ENCODE data around the gene GPR171. TPM values are rescaled to one million over a fixed set of nuclear protein-coding genes. Genes with fewer than 3 reads are reported as not detected.

GPR171 gene
- total and polyA plus RNA-seq, 7 donors: 0.41 to 8.9 (median 0.55) TPM; not detected in 2

DNA sequence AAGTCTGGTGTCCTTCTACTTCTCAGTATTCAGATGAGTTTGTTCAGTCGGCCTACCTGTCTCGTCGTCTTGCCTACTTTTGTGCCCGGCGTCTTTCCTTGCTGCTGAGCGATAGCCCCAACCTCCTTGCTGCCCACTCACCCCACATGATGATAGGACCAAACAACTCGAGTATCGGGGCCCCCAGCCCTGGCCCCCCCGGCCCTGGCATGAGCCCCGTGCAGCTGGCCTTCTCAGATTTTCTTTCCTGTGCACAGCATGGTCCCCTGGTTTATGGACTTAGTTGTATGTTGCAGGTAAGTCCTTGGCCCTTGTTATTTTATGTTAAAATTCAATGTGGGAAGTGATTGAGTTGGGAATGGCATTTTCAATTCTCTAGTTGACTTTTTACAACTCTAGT, 43.2 kb downstream of the GPR171 start:
- intact Hi-C loops (cut with DNase I): loop anchor here (10.0 kb wide), 1 partner anchor 755 kb away; no protein-coding TSS in a partner anchor
- no peak for DNase-seq
- Histone ChIP-seq H3K36me3 (no peaks in the 10 kb centered on the region), H3K9me3 (no peaks in the 10 kb centered on the region), H3K27me3 (no peaks in the 10 kb centered on the region), H3K4me1 (no peaks in the 10 kb centered on the region), H3K4me3 (no peak overlapping the region), H3K27ac (no peak overlapping the region)
- TF ChIP-seq POLR2AphosphoS5 (IDR thresholded peaks at IDR 0.05): no peak
- no peak for TF ChIP-seq EP300 (IDR thresholded peaks at IDR 0.05)
- TF ChIP-seq, protein P1, sequence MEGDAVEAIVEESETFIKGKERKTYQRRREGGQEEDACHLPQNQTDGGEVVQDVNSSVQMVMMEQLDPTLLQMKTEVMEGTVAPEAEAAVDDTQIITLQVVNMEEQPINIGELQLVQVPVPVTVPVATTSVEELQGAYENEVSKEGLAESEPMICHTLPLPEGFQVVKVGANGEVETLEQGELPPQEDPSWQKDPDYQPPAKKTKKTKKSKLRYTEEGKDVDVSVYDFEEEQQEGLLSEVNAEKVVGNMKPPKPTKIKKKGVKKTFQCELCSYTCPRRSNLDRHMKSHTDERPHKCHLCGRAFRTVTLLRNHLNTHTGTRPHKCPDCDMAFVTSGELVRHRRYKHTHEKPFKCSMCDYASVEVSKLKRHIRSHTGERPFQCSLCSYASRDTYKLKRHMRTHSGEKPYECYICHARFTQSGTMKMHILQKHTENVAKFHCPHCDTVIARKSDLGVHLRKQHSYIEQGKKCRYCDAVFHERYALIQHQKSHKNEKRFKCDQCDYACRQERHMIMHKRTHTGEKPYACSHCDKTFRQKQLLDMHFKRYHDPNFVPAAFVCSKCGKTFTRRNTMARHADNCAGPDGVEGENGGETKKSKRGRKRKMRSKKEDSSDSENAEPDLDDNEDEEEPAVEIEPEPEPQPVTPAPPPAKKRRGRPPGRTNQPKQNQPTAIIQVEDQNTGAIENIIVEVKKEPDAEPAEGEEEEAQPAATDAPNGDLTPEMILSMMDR (IDR thresholded peaks at IDR 0.05): no peak
- TF ChIP-seq POLR2A (IDR thresholded peaks at IDR 0.05): no peak
- WGBS, 2 donors: 92 to 95% methylated on average over 10 of the region's 10 CpGs

DNA sequence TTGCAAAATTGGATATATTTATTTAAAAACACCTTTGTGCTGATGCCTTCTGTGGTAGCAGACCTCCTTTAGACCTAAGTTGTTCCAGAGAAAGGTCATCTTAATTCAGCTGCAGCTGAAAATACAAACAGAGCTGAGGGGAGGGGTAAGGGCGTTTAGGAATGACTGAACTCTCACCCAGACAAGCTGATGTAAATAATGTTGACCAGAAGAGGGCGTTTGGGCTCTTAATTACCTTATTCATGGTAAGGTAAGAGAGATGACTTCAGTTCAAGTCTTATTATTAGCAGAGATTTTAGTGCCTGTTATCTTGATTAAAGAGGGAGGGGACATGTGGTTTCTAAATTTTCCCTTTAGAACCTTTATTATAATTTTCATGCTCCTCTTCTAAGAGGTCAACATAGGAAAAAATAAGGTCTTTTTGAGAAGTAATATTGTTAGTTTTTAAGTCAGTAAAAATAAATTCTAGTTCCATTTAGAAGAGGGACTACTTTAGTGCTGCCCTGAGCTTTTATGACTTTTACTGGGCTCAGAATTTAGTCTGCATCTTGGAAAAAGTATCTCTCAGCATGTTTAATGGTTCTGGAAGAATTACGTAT, 46.3 kb downstream of the GPR171 start:
- DNase-seq: no peak
- H3K36me3 ChIP-seq: no peaks in the 10 kb centered on the region
- no peaks in the 10 kb centered on the region for H3K27me3 ChIP-seq
- no peaks in the 10 kb centered on the region for H3K4me1 ChIP-seq
- intact Hi-C loops (cut with DNase I): no loop called here
- WGBS, 2 donors: 32 to 36% methylated on average over 3 of the region's 3 CpGs
- H3K4me3 ChIP-seq: no peak overlapping the region
- H3K27ac ChIP-seq: no peak overlapping the region
- no peak for TF ChIP-seq EP300 (IDR thresholded peaks at IDR 0.05)
- TF ChIP-seq, protein P1 (IDR thresholded peaks at IDR 0.05): peak in 1 of 4 experiments; percentile 21
- no peaks in the 10 kb centered on the region for H3K9me3 ChIP-seq

DNA sequence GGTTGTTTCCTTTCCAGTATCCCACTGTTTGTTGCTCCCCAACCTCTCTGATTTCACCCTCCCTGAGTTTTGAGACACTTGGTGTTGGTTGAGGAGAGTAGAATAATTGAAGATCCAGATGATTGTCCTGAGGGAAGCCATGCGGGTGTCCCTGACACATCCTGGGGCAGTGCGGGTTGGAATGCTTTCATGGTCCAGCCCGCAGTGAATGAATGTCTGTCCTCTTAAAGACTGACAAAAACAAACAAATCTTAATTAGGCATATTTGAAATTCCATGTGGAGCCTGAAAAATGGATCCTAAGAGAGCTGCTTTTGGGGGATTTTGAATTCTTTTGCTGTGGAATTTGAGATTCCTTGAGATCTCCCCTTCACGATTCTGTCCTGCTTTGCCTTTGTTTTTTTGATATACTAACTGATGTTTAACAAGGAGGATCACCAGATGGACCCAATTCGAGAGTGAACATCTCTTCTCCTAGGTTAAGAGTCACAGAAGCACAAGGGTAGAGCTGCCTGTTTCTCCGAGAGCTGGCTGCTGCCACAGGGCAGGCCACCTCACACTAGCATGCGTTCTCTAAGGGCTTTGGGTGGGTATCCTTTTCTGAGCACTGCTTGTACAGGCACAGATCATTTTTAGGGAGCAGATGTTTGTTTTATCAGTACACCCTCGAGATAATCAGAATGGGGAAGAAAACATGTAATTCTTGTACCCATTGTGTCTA, 47.4 kb downstream of the GPR171 start:
- 76 to 82% methylated on average over 8 of the region's 8 CpGs for WGBS, 2 donors
- Histone ChIP-seq H3K36me3 (no peaks in the 10 kb centered on the region), H3K4me1 (no peaks in the 10 kb centered on the region), H3K27me3 (no peaks in the 10 kb centered on the region), H3K27ac (no peak overlapping the region), H3K4me3 (no peak overlapping the region), H3K9me3 (no peaks in the 10 kb centered on the region)
- intact Hi-C loops (cut with DNase I): no loop called here
- TF ChIP-seq, protein P1 (IDR thresholded peaks at IDR 0.05): no peak
- TF ChIP-seq EP300 (IDR thresholded peaks at IDR 0.05): no peak
- no peak for TF ChIP-seq POLR2A (IDR thresholded peaks at IDR 0.05)
- no peak for TF ChIP-seq POLR2AphosphoS5 (IDR thresholded peaks at IDR 0.05)
- DNase-seq: no peak

DNA sequence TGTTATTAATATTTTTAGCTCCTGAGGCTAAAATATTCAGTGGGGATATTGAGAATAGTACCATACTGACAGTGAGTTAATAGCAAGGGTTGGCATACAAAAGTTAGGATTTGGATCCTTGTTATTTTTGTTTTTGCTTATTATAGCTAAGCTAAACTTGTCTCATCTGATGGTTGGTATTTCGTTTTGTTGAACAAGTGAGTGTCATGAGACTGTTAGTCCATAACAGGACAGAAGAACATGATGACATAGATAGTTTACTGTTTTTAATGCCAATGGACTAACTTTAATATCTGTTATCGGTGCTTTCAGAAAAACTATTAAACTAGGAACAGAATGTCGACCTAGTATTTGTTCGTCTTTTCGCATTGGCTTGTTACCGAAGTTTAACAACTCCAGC, 48.5 kb downstream of the GPR171 start:
- H3K9me3 ChIP-seq: no peaks in the 10 kb centered on the region
- WGBS, 2 donors: 92 to 94% methylated on average over 6 of the region's 6 CpGs
- H3K27ac ChIP-seq: no peak overlapping the region
- H3K27me3 ChIP-seq: no peaks in the 10 kb centered on the region
- TF ChIP-seq POLR2A (IDR thresholded peaks at IDR 0.05) (no peak), POLR2AphosphoS5 (IDR thresholded peaks at IDR 0.05) (no peak), EP300 (IDR thresholded peaks at IDR 0.05) (no peak)
- TF ChIP-seq, protein P1 (IDR thresholded peaks at IDR 0.05): no peak
- intact Hi-C loops (cut with DNase I): no loop called here
- DNase-seq: no peak
- no peak overlapping the region for H3K4me3 ChIP-seq
- no peaks in the 10 kb centered on the region for H3K36me3 ChIP-seq
- H3K4me1 ChIP-seq: no peaks in the 10 kb centered on the region

Data from sigmoid colon (tissue), 7 donors.